K562 (cell line): ENCODE data around the gene POM121C. TPM values are rescaled to one million over a fixed set of nuclear protein-coding genes. Genes with fewer than 3 reads are reported as not detected.
A peak's percentile ranks its signal among the peaks of the same experiment; 100 is the strongest.
"Not testable (repeated sequence)": the region's sequence is repeated elsewhere in the genome, so short reads cannot be mapped to it uniquely, and the experiment has no call there.

Experiments used
- ATAC-seq: fragments of 200-7000 bp; cut with Tn5 transposase; 3 replicates; pipeline ENCODE4 v1.9.1; 2020; ENCODE audit warnings: moderate library complexity
- Bru-seq: library from RNA; stranded (reverse); fragments of 400-500 nt; gene quantifications from one replicate; lab custom pipeline; 2021; lab: Mats Ljungman, UMichigan
- BruChase-seq, 2 experiments: library from RNA; stranded (reverse); fragments of 400-500 nt; gene quantifications; one replicate each; lab custom pipeline; 2021; lab: Mats Ljungman, UMichigan
- BruUV-seq: library from RNA; stranded (reverse); fragments of 400-500 nt; replicated peaks from 2 replicates; lab custom pipeline; 2021; lab: Mats Ljungman, UMichigan
- CTCF ChIA-PET: fragments of 300-600 bp; formaldehyde crosslinking; extraction: SDS; loops from one replicate; lab custom pipeline; 2021; ENCODE audit warnings: low intra/inter-chr PET ratio; lab: Yijun Ruan, JAX
- POLR2A ChIA-PET: fragments of 300-600, 350-650 bp; sonication (Branson Sonifier 250); formaldehyde crosslinking; extraction: SDS; loops from one replicate; lab custom pipeline; 2021; ENCODE audit warnings: antibody characterized with exemption, inconsistent platforms; lab: Yijun Ruan, JAX
- DNase-seq, 4 experiments: peaks; one replicate each; pipeline versions ENCODE4 v3.0.0 to v3.0.0-alpha.2; 2011 to 2018; ENCODE audit warnings: low spot score in 3 of 4, mixed read lengths in 3 of 4; ENCODE audit errors: extremely low read depth in 1 of 4
- FAIRE-seq: peaks from 2 replicates; lab custom pipeline; 2011; peaks lifted over from hg19 to GRCh38; lab: Jason Lieb, UNC
- H2AFZ ChIP-seq: 2 replicates; pipeline ENCODE4 v1.6.0; 2011; ENCODE audit warnings: low read depth, low read length, control low read depth, inconsistent platforms
- H3K27ac ChIP-seq: fragments of 200-600 bp; 3 replicates; pipeline ENCODE4 v1.8.0; 2011; ENCODE audit warnings: low read depth, mild to moderate bottlenecking, control low read depth, inconsistent platforms, low read length, moderate library complexity, mixed read lengths; ENCODE audit errors: extremely low read depth
- H3K27me3 ChIP-seq, 2 experiments: fragments of 300-600 bp in 1 of 2; 2 replicates in 1 of 2; 3 replicates in 1 of 2; pipeline versions ENCODE4 v1.6.0 to v1.8.0; 2011; ENCODE audit warnings: inconsistent platforms in 2 of 2, low read length in 2 of 2, mild to moderate bottlenecking in 1 of 2, mixed read lengths in 1 of 2, moderate library complexity in 1 of 2; ENCODE audit not compliant: control insufficient read depth in 2 of 2, insufficient read depth in 2 of 2
- H3K36me3 ChIP-seq: fragments of 300-600 bp; 3 replicates; pipeline ENCODE4 v1.8.0; 2011; ENCODE audit warnings: mild to moderate bottlenecking, low read length, inconsistent platforms; ENCODE audit not compliant: control insufficient read depth, insufficient read depth
- H3K4me1 ChIP-seq, 2 experiments: fragments of 200-600 bp in 1 of 2; replicated peaks in 1 of 2; 2 replicates in 1 of 2; 3 replicates in 1 of 2; pipeline versions ENCODE4 v1.5.1 to v1.8.0; 2011; ENCODE audit warnings: inconsistent platforms in 2 of 2, low read length in 2 of 2, mild to moderate bottlenecking in 1 of 2, mixed read lengths in 1 of 2, moderate library complexity in 1 of 2; ENCODE audit not compliant: control insufficient read depth in 2 of 2, insufficient read depth in 2 of 2
- H3K4me2 ChIP-seq: 2 replicates; pipeline ENCODE4 v1.6.1; 2011; ENCODE audit warnings: low read length, control low read depth, inconsistent platforms, mixed read lengths; ENCODE audit not compliant: insufficient read depth
- H3K4me3 ChIP-seq: fragments of 200-600 bp; sonication (generic), shearing (Covaris generic); 2 replicates; pipeline ENCODE4 v1.5.1; 2016; ENCODE audit warnings: control low read depth, inconsistent platforms
- H3K79me2 ChIP-seq: fragments of 200-600 bp; 3 replicates; pipeline ENCODE4 v1.8.0; 2011; ENCODE audit warnings: low read length, inconsistent platforms; ENCODE audit not compliant: control insufficient read depth, insufficient read depth
- H3K9ac ChIP-seq, 2 experiments: 2 replicates each; pipeline versions ENCODE4 v1.6.0 to v1.6.1; 2011; ENCODE audit warnings: low read depth in 2 of 2, low read length in 2 of 2, control low read depth in 1 of 2, inconsistent platforms in 1 of 2, mild to moderate bottlenecking in 1 of 2, mixed read lengths in 1 of 2; ENCODE audit not compliant: insufficient read depth in 1 of 2
- H3K9me1 ChIP-seq: one replicate; pipeline ENCODE4 v1.6.0; 2011; ENCODE audit warnings: inconsistent platforms, mild to moderate bottlenecking, low read length, moderate library complexity; ENCODE audit not compliant: control insufficient read depth, insufficient read depth
- H3K9me3 ChIP-seq: replicated peaks from 2 replicates; pipeline ENCODE4 v1.5.1; 2011; ENCODE audit warnings: low read depth, low read length, inconsistent platforms; ENCODE audit not compliant: control insufficient read depth, insufficient read depth
- H4K20me1 ChIP-seq: replicated peaks from 2 replicates; pipeline ENCODE4 v1.6.1; 2011; ENCODE audit warnings: low read length, inconsistent platforms, mixed read lengths; ENCODE audit not compliant: control insufficient read depth, insufficient read depth
- ESRRA ChIP-seq: fragments of 450-650 bp; IDR thresholded peaks from 2 replicates; pipeline ENCODE4 v1.6.1; 2014; ENCODE audit warnings: low read depth, mild to moderate bottlenecking, moderate library complexity, borderline replicate concordance
- LCOR ChIP-seq: sonication (generic); formaldehyde crosslinking; IDR thresholded peaks from 2 replicates; pipeline ENCODE4 v1.8.0; 2022; ENCODE audit warnings: mild to moderate bottlenecking, missing genetic modification reagents
- NEUROD1 ChIP-seq: fragments of 150-350 bp; IDR thresholded peaks from 2 replicates; pipeline ENCODE4 v1.6.1; 2014; ENCODE audit warnings: borderline replicate concordance, low read length, low read depth; ENCODE audit not compliant: partially characterized antibody
- PHB ChIP-seq: fragments of 250-450 bp; sonication (Bioruptor Pico); IDR thresholded peaks from 2 replicates; pipeline ENCODE4 v1.5.0; 2021
- RBM22 ChIP-seq: fragments of 200-400 bp; formaldehyde crosslinking; IDR thresholded peaks from 2 replicates; pipeline ENCODE4 v1.6.1; 2018; ENCODE audit warnings: low read length, low read depth; ENCODE audit not compliant: poor library complexity, severe bottlenecking
- SIN3A ChIP-seq, 2 experiments: fragments of 150-350 bp in 1 of 2; IDR thresholded peaks; 2 replicates each; pipeline ENCODE4 v1.6.1; 2011 to 2016; ENCODE audit warnings: borderline replicate concordance in 2 of 2, low read depth in 2 of 2, low read length in 2 of 2, mild to moderate bottlenecking in 2 of 2, moderate library complexity in 2 of 2; ENCODE audit not compliant: control insufficient read depth in 1 of 2
- SRF ChIP-seq, 2 experiments: fragments of 250-450, 450-650 bp in 1 of 2; sonication (Bioruptor Pico) in 1 of 2; sonication (generic) in 1 of 2; formaldehyde crosslinking; IDR thresholded peaks; 2 replicates each; pipeline versions ENCODE4 v1.5.0 to v1.5.1; 2020 to 2022; ENCODE audit warnings: mild to moderate bottlenecking in 1 of 2, missing genetic modification reagents in 1 of 2
- ZFX ChIP-seq: sonication (generic); formaldehyde crosslinking; IDR thresholded peaks from 2 replicates; pipeline ENCODE4 v1.8.0; 2022; ENCODE audit warnings: mild to moderate bottlenecking, missing genetic modification reagents, moderate library complexity
- WGBS: fragments of 100-300 bp; shearing (Covaris generic); methylation state at CpG from one replicate; pipeline ENCODE4 v1.1.6; 2016; ENCODE audit warnings: low coverage, mixed read lengths; ENCODE audit not compliant: insufficient coverage; ENCODE audit errors: missing lambda C conversion rate; 5-methylcytosine and 5-hydroxymethylcytosine counted together
- in situ Hi-C: fragments of 300-500 bp; cut with MboI; formaldehyde crosslinking; loops from 4 replicates; pipeline ENCODE4 v1.15.0; 2018; ENCODE audit warnings: inconsistent platforms, mixed read lengths
- intact Hi-C: fragments of 100-400 bp; cut with micrococcal nuclease; formaldehyde crosslinking; loops from 2 replicates; pipeline ENCODE4 v1.14.2; 2022
- long read RNA-seq, 3 experiments: library from polyadenylated mRNA in 2 of 3; library from RNA in 1 of 3; unstranded in 2 of 3; stranded (forward) in 1 of 3; transcript quantifications; one replicate each; pipeline ENCODE4 v2.0.0, GENCODE V29; 2019 to 2022
- polyA minus RNA-seq, 3 experiments: library from RNA; depleted of rRNA, polyadenylated mRNA; stranded (reverse); fragments of >200 nt; gene quantifications; 2 replicates each; pipeline ENCODE4 v1.2.3, GENCODE V29; 2011
- polyA plus RNA-seq, 8 experiments: library from polyadenylated mRNA; depleted of rRNA in 4 of 8; stranded (reverse) in 5 of 8; unstranded in 3 of 8; fragments of >200 nt; fragmentation: Nextera tagmentation in 2 of 8; fragmentation: Illumina TruSeq in 1 of 8; extraction: Ambion mirVana in 2 of 8; extraction: Trizol in 1 of 8; gene quantifications; 2 replicates each; pipeline versions ENCODE4 v1.2.1 to v1.2.3, GENCODE V29; 2011 to 2014; ENCODE audit warnings: inconsistent platforms in 1 of 8, missing spikeins in 1 of 8
- total RNA-seq, 7 experiments: library from RNA; depleted of rRNA in 6 of 7; stranded (reverse); fragments of >200 nt in 6 of 7; fragmentation: Illumina TruSeq in 2 of 7; extraction: Trizol in 2 of 7; gene quantifications; 2 replicates each; pipeline versions ENCODE4 v1.2.1 to v1.2.3, GENCODE V29; 2011 to 2021; ENCODE audit warnings: low replicate concordance in 1 of 7
- TF ChIP-seq, protein P1 (sequence below): fragments of 450-650 bp; formaldehyde crosslinking; IDR thresholded peaks from 2 replicates; pipeline ENCODE4 v1.4.0; 2020; ENCODE audit warnings: mild to moderate bottlenecking, moderate library complexity
- TF ChIP-seq, protein P2 (sequence below): sonication (generic); formaldehyde crosslinking; IDR thresholded peaks from 2 replicates; pipeline ENCODE4 v1.8.0; 2022; ENCODE audit warnings: missing genetic modification reagents, mild to moderate bottlenecking, moderate library complexity, borderline replicate concordance
- TF ChIP-seq, protein P3 (sequence below): sonication (generic); formaldehyde crosslinking; IDR thresholded peaks from 2 replicates; pipeline ENCODE4 v1.8.1; 2023; ENCODE audit warnings: mild to moderate bottlenecking, missing genetic modification reagents, moderate library complexity

POM121C gene
- 282 and 307 TPM in 2 replicates for total RNA-seq (2011; cell fraction: chromatin; rRNA removed; ENCODE audit: low replicate concordance)
- total RNA-seq (2011; cell fraction: nucleolus; rRNA removed) = 108 and 118 TPM in 2 replicates
- total RNA-seq (2011; cell fraction: nucleoplasm; rRNA removed) = 173 and 267 TPM in 2 replicates
- total RNA-seq (2014; rRNA removed) = 11.6 and 15.2 TPM in 2 replicates
- total RNA-seq (2014; rRNA removed; fragmentation: Illumina TruSeq; extraction: Trizol) = 21.4 and 24.2 TPM in 2 replicates
- 14.3 and 17.2 TPM in 2 replicates for total RNA-seq (2015; rRNA removed; fragmentation: Illumina TruSeq; extraction: Trizol)
- total RNA-seq (2021) = 88.2 and 93.4 TPM in 2 replicates
- 25.1 and 25.6 TPM in 2 replicates for polyA plus RNA-seq (2011; rRNA removed)
- polyA plus RNA-seq (2011; cell fraction: cytosol; rRNA removed) = 15.0 and 18.9 TPM in 2 replicates
- polyA plus RNA-seq (2011; cell fraction: nucleus; rRNA removed) = 64.5 and 64.7 TPM in 2 replicates
- 57.9 and 77.3 TPM in 2 replicates for polyA plus RNA-seq (2012)
- 77.4 and 119 TPM in 2 replicates for polyA plus RNA-seq (2014; fragmentation: Illumina TruSeq; extraction: Trizol)
- polyA plus RNA-seq (2014; fragmentation: Nextera tagmentation; extraction: Ambion mirVana) = 1 to 10 TPM; 7.1 to 8.9 TPM
- 31.2 and 33.2 TPM in 2 replicates for polyA plus RNA-seq (2014; rRNA removed)
- polyA minus RNA-seq (2011; rRNA and poly(A)+ RNA removed) = 48.3 and 63.1 TPM in 2 replicates
- 31.2 and 58.0 TPM in 2 replicates for polyA minus RNA-seq (2011; cell fraction: cytosol; rRNA and poly(A)+ RNA removed)
- polyA minus RNA-seq (2011; cell fraction: nucleus; rRNA and poly(A)+ RNA removed) = 23.4 and 43.8 TPM in 2 replicates
- Bru-seq, nascent RNA = percentile 86 among the genes with signal in this experiment
- BruChase-seq, experiment 1, labeled RNA remaining after a 2-hour chase = percentile 91 among the genes with signal in this experiment
- percentile 92 among the genes with signal in this experiment for BruChase-seq, experiment 2, labeled RNA remaining after a 6-hour chase
- long read RNA-seq, experiment 1, full-length matches to known transcripts = 3 of 346 reads
- long read RNA-seq, experiment 1, partial matches to known transcripts = 71 of 346 reads
- long read RNA-seq, experiment 1, other reads (novel, unspliced or antisense) = 272 of 346 reads
- long read RNA-seq, experiment 2, full-length matches to known transcripts = 18 of 103 reads
- long read RNA-seq, experiment 2, partial matches to known transcripts = 27 of 103 reads
- long read RNA-seq, experiment 2, other reads (novel, unspliced or antisense) = 58 of 103 reads
- long read RNA-seq, experiment 3, partial matches to known transcripts = 10 of 26 reads
- long read RNA-seq, experiment 3, other reads (novel, unspliced or antisense) = 16 of 26 reads

DNA sequence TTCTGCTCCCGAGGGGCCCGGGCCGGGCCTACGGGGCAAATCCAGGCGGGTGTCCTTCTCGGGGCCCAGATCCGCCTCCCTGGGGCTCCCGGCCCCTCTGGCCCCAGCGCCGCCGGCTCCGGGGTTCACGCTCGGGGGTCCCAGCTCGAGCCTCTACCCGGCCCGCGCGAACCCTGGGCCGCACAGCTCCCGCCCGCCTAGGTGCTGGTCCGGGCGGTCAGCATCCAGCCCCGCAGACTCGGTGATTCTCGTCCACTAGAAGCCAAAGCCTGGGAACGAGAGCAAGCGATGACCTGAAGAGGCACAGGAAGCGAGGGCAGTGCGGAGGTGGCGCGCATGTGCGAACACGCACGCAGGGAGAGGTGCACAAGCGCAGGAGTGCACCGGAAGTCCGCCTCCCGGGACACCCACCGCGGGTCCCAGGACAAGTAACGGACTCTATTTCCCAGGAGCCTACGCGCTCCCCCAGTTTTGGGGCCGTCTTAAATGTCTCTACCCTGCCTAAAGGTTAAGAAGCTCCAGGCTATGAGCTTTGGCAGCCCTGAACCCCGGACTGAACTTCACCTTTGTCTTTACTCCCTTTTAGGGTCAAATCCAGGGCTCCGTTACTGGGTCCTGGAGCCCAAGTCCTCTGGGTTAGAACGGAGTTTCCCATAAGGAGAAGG is at the start of gene POM121C:
TSS of gene POM121C (minus strand) at position 321 of the 665 bp plus-strand sequence. CDS start 44,803 bp downstream, outside the sequence.
- H3K9me1 ChIP-seq, H3K27me3 ChIP-seq, H4K20me1 ChIP-seq, H3K9me3 ChIP-seq, in situ Hi-C loops, H3K4me1 ChIP-seq, BruUV-seq, POLR2A ChIA-PET, CTCF ChIA-PET, intact Hi-C loops: not testable (repeated sequence)
- Histone ChIP-seq H3K9ac (peak within 1 kb of the TSS; percentile 76 to 97), H3K4me3 (peak within 1 kb of the TSS; percentile 63), H3K36me3 (peaks cover 17% of the 10 kb centered on the region; the same call in 1 of the 3 replicates), H3K27ac (peak within 1 kb of the TSS; percentile 71), H3K79me2 (peaks cover 36% of the 10 kb centered on the region), H2AFZ (peak within 1 kb of the TSS; percentile 65), H3K4me2 (peak within 1 kb of the TSS; percentile 81)
- ATAC-seq (peak; percentile 100), FAIRE-seq (peak; percentile 54), DNase-seq (peak in 3 of 4 experiments; percentile 92 to 98 (median 93))
- WGBS = 2% methylated on average over 47 of the region's 49 CpGs
- TF ChIP-seq, protein P1, sequence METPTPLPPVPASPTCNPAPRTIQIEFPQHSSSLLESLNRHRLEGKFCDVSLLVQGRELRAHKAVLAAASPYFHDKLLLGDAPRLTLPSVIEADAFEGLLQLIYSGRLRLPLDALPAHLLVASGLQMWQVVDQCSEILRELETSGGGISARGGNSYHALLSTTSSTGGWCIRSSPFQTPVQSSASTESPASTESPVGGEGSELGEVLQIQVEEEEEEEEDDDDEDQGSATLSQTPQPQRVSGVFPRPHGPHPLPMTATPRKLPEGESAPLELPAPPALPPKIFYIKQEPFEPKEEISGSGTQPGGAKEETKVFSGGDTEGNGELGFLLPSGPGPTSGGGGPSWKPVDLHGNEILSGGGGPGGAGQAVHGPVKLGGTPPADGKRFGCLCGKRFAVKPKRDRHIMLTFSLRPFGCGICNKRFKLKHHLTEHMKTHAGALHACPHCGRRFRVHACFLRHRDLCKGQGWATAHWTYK (CRISPR knock-in tag) = peak; percentile 70; the same call in 1 of the 2 replicates
- peak in 1 of 2 experiments; percentile 86; a peak in 1 of 4 replicates for TF ChIP-seq SIN3A (IDR thresholded peaks at IDR 0.05; ENCODE audit: borderline replicate concordance in 2 of 2, control insufficient read depth in 1 of 2, low read depth in 2 of 2, low read length in 2 of 2)
- TF ChIP-seq RBM22 = peak; percentile 86
- peak; percentile 71 for TF ChIP-seq ESRRA
- 0 out of 2 replicates have a peak, but pooled peaks have one; percentile 42 for TF ChIP-seq LCOR (CRISPR knock-in tag)
- peak; percentile 85 for TF ChIP-seq ZFX (CRISPR knock-in tag)
- TF ChIP-seq, protein P2, sequence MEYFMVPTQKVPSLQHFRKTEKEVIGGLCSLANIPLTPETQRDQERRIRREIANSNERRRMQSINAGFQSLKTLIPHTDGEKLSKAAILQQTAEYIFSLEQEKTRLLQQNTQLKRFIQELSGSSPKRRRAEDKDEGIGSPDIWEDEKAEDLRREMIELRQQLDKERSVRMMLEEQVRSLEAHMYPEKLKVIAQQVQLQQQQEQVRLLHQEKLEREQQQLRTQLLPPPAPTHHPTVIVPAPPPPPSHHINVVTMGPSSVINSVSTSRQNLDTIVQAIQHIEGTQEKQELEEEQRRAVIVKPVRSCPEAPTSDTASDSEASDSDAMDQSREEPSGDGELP = peak; percentile 51; the same call in 1 of the 2 replicates
- 0 out of 2 replicates have a peak, but pooled peaks have one; percentile 32 for TF ChIP-seq PHB
- TF ChIP-seq SRF (CRISPR knock-in tag; IDR thresholded peaks at IDR 0.05) = peak in 1 of 2 experiments; percentile 71; a peak in 1 of 4 replicates
- TF ChIP-seq, protein P3, sequence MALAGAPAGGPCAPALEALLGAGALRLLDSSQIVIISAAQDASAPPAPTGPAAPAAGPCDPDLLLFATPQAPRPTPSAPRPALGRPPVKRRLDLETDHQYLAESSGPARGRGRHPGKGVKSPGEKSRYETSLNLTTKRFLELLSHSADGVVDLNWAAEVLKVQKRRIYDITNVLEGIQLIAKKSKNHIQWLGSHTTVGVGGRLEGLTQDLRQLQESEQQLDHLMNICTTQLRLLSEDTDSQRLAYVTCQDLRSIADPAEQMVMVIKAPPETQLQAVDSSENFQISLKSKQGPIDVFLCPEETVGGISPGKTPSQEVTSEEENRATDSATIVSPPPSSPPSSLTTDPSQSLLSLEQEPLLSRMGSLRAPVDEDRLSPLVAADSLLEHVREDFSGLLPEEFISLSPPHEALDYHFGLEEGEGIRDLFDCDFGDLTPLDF (CRISPR knock-in tag) = peak; percentile 83
- peak; percentile 14 for TF ChIP-seq NEUROD1
